Measurements from ENCODE around the gene EVX2. TPM values are rescaled to one million over a fixed set of nuclear protein-coding genes. Genes with fewer than 3 reads are reported as not detected.

EVX2 gene
- total RNA-seq, 1 donor from 2014 or later = not detected

DNA sequence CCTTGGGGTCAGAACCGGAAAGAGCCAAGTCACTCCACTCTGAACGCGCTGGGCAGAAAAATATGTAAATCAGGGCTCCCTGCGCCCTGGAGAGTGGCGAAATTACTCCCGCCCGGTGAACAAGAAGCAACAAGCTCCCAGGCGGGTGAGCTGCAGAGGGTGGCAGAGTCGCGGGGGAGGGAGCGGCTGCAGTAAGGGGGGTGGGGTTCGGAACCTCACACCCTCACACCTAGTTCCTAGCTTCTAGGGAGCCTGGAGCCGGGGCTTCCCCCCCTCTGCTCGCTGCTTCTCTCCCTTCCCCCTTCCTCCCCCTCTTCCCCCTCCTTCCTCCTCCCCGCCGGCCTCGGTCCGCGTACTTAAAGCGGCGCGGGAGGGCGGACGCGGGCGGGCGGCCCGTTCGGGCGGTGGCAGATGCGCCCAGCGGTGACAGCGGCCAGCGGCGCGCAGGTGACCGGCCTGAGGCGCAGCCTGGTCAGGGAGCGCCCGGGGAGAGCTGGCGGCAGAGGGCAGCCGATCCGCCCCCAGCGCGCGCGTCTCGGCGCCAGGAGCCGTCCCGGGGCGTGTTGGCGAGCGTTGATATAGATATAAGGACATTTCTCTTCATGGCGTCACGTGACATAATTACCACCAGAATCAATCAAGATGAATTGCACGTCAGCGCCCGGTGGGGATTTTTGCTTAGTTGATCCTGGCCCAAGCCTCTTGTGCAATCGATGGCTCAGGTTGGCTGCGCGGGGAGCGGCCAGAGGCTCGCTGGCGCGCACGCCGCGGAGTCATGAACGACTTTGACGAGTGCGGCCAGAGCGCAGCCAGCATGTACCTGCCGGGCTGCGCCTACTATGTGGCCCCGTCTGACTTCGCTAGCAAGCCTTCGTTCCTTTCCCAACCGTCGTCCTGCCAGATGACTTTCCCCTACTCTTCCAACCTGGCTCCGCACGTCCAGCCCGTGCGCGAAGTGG, 23.1 kb upstream of the EVX2 start, which contains the start of gene HOXD11:
Gene HOXD11, plus strand, starts transcription at position 700 of the 959 bp plus-strand sequence. Its CDS starts 76 bp downstream, at position 776.
- DNase-seq = no peak
- H3K4me3 ChIP-seq = peak within 1 kb of the TSS; percentile 46
- no peaks in the 10 kb centered on the region for H3K36me3 ChIP-seq
- no peak within 1 kb of the TSS for H3K27ac ChIP-seq (replicated peaks)
- TF ChIP-seq, protein P1, sequence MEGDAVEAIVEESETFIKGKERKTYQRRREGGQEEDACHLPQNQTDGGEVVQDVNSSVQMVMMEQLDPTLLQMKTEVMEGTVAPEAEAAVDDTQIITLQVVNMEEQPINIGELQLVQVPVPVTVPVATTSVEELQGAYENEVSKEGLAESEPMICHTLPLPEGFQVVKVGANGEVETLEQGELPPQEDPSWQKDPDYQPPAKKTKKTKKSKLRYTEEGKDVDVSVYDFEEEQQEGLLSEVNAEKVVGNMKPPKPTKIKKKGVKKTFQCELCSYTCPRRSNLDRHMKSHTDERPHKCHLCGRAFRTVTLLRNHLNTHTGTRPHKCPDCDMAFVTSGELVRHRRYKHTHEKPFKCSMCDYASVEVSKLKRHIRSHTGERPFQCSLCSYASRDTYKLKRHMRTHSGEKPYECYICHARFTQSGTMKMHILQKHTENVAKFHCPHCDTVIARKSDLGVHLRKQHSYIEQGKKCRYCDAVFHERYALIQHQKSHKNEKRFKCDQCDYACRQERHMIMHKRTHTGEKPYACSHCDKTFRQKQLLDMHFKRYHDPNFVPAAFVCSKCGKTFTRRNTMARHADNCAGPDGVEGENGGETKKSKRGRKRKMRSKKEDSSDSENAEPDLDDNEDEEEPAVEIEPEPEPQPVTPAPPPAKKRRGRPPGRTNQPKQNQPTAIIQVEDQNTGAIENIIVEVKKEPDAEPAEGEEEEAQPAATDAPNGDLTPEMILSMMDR (IDR thresholded peaks at IDR 0.05; ENCODE audit: borderline replicate concordance) = no peak
- peaks cover 44% of the 10 kb centered on the region for H3K4me1 ChIP-seq
- H3K9me3 ChIP-seq (replicated peaks) = no peaks in the 10 kb centered on the region
- intact Hi-C loops (cut with micrococcal nuclease) = no loop called here
- H3K27me3 ChIP-seq (ENCODE audit: low read depth) = peaks cover 99% of the 10 kb centered on the region

DNA sequence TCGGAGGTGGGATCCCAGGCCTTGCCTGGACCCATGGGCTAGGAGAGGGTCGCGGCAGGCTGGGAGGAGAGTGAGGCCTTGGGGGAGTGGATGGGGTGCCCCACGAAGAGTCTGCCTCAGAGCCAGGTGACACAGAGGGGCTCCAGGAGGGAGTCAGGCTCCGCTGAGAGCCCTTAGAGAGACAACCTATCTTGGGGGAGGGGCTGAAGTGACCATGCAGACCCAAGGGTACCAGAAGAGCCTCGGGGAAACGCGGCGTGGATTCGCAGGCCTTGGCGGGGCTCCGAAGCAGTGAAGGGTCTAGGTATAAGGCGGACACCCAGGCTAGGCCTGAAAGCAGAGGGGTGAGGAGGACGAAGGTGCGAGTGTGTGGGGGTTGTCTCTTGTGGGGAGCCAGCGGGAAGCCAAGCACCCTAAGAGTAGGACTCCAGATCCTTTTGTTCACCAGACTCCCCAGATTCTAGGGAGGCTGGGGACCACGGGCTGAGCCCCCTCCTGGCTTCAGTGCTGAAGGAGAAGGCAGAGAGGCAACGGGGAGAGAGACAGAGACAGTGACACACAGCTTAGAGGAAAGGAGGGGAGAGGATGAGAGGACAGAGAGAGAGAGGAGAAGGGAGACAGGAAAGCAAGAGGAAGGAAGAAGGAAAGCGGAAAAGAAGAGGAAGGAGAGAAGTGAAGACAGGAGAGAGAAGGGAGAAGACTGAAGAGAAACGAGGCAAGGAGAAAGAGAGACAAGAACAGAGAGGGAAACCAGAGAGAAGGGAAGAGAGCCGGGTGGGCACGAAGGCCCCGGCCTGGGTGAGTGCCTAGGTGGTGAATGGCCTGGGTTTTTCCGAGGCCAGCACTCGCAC, 22.2 kb upstream of the EVX2 start:
- Histone ChIP-seq H3K36me3 (no peaks in the 10 kb centered on the region), H3K4me3 (no peak overlapping the region), H3K27me3 (ENCODE audit: low read depth) (peaks cover 99% of the 10 kb centered on the region), H3K27ac (replicated peaks) (no peak overlapping the region), H3K4me1 (peaks cover 44% of the 10 kb centered on the region), H3K9me3 (replicated peaks) (no peaks in the 10 kb centered on the region)
- no peak for DNase-seq
- TF ChIP-seq, protein P1 (IDR thresholded peaks at IDR 0.05; ENCODE audit: borderline replicate concordance) = no peak
- intact Hi-C loops (cut with micrococcal nuclease) = no loop called here

DNA sequence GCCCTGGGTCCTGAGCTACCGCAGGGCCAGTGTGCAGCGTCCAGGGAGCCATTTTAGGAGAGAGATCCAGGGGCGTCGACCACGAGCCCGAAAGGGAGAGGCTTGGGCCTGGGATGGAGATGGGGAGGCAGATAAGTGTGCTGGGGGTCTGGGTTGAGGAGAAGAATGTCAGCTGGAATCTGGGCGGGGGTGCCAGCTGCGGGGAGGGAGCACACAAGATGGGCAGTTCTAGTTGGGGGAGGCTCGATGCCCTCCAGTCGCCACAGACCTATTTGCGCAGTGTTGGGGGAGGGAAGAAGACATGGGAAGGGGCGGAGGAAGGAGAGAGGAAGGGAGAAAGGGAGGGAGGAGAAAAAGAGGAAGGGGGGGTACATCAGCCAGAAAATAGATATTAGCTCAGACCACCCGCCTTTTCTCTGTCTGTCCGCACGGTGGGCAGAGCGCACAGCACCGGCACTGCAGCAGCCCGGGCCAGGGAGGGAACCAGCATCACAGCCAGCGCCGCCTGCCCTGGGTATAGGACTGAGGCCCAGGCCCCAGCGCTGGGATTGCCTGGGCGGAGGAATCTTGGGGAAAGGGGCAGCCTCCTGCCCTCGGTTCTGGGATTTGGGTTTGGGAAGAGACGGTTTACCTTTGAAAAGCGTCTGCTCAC, 21.4 kb upstream of the EVX2 start:
- TF ChIP-seq, protein P1 (IDR thresholded peaks at IDR 0.05; ENCODE audit: borderline replicate concordance) = no peak
- Histone ChIP-seq H3K27ac (replicated peaks) (no peak overlapping the region), H3K36me3 (no peaks in the 10 kb centered on the region), H3K9me3 (replicated peaks) (no peaks in the 10 kb centered on the region), H3K4me3 (peak overlapping the region; percentile 19), H3K4me1 (peaks cover 48% of the 10 kb centered on the region), H3K27me3 (ENCODE audit: low read depth) (peaks cover 99% of the 10 kb centered on the region)
- no peak for DNase-seq
- intact Hi-C loops (cut with micrococcal nuclease) = no loop called here

DNA sequence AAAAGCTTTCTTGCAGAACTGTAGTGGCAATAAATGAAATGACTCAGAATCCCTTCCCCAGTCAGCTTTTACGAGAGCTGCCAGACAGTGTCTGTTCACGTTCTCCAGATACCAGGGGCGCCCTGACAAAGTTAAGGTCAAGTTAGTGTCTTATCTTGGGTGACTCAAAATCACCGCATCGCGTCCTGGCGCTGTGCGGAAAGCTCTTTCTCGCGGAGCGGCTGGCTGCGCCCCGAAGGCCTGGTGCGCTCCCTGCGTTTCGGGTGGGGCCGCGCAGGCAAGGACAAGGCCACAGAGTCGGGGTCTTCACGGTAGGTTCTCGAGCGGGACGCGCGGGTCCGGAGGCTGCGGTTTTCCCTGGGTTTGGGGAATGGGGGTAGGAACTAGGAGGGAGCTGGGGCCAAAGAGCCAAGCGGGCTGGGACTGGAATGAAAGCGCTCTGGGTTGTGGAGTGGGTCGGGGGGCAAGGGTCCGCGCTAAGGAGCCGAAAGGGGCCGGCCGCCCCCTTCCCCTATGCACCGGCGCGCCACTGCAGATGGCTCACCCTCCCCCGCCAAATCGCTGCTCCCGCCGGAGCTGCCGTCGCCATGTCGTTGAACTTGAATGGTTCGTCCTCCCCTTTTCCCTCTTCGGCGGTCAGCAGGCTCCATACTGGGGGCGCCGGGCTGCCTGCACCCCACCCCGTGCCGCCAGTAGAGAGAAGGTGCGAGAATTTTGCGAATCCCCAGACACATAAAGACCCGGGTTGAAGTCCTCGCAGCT, 20.7 kb upstream of the EVX2 start:
- H3K4me1 ChIP-seq = peaks cover 54% of the 10 kb centered on the region
- DNase-seq = no peak
- no peak overlapping the region for H3K27ac ChIP-seq (replicated peaks)
- H3K9me3 ChIP-seq (replicated peaks) = no peaks in the 10 kb centered on the region
- H3K27me3 ChIP-seq (ENCODE audit: low read depth) = peaks cover 99% of the 10 kb centered on the region
- H3K4me3 ChIP-seq = peak overlapping the region; percentile 19
- intact Hi-C loops (cut with micrococcal nuclease) = no loop called here
- no peaks in the 10 kb centered on the region for H3K36me3 ChIP-seq
- TF ChIP-seq, protein P1 (IDR thresholded peaks at IDR 0.05; ENCODE audit: borderline replicate concordance) = no peak

All from left ventricle myocardium inferior (tissue), 1 donor.